WERI-Rb-1 (cell line): Measurements from ENCODE around the gene ZC3H15.
A peak's percentile ranks its signal among the peaks of the same experiment; 100 is the strongest.
"Not testable (repeated sequence)": the region's sequence is repeated elsewhere in the genome, so short reads cannot be mapped to it uniquely, and the experiment has no call there.

Experiments used
- DNase-seq: peaks from one replicate; pipeline ENCODE4 v3.0.0-alpha.2; 2020
- H3K27ac ChIP-seq: fragments of 250-450 bp; sonication (Bioruptor Pico); 2 replicates; pipeline ENCODE4 v1.5.1; 2020; ENCODE audit warnings: mild to moderate bottlenecking, moderate library complexity
- H3K27me3 ChIP-seq: fragments of 250-450 bp; sonication (Bioruptor Pico); 2 replicates; pipeline ENCODE4 v1.5.1; 2021; ENCODE audit warnings: mild to moderate bottlenecking, low read depth, moderate library complexity; ENCODE audit not compliant: insufficient read depth, severe bottlenecking
- H3K36me3 ChIP-seq: fragments of 250-450 bp; sonication (Bioruptor Pico); 2 replicates; pipeline ENCODE4 v1.5.1; 2020; ENCODE audit warnings: mild to moderate bottlenecking, moderate library complexity
- H3K4me3 ChIP-seq: 2 replicates; pipeline ENCODE4 v1.5.1; 2011; ENCODE audit warnings: low read depth, mild to moderate bottlenecking, control low read depth, low read length
- H3K9me3 ChIP-seq: fragments of 250-450 bp; sonication (Bioruptor Pico); 2 replicates; pipeline ENCODE4 v1.5.1; 2021; ENCODE audit warnings: mild to moderate bottlenecking, moderate library complexity; ENCODE audit not compliant: severe bottlenecking
- TF ChIP-seq, protein P1 (sequence below): IDR thresholded peaks from 2 replicates; pipeline ENCODE4 v1.5.1; 2011; ENCODE audit warnings: low read depth, mild to moderate bottlenecking, control low read depth, inconsistent platforms, low read length

ZC3H15 gene

DNA sequence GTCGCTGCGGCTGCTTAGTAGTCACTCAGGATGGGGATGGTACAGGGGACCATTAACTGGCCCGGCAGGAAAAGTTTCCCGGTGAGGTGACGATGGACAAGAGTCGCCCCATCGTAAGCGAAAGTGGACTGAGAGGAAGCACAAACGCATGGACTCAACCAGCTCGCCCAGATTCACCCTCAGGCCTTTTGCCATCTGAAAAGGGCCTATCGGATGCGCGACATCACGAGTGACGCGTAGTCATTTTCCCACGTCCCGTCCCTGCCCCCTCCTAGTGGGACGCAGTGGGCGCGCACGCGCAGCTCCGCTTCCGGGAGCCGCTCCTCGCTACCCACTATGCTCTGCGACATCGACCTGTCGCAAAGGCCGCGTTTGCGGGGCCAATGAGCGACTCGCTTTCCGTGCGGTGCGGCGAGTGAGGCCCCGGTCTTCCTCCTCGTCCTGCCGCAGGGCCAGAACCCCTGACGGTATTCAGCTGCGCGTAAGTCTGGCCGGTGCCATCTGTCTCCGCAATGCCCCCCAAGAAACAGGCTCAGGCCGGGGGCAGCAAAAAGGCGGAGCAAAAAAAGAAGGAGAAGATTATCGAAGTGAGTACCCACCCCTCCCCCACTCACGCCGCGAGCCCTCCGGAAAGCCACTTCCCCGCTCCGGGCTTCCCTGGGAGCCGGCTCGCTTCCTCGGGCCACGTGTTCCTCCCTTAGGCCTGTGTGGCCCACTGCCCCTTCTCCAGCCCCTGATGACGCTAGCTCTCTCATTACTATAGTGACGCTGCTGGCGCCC is at the start of gene ZC3H15:
TSS of gene ZC3H15 (plus strand) at position 390 of the 780 bp plus-strand sequence. CDS start at position 513, 123 bp downstream.
- Histone ChIP-seq H3K9me3 (no peaks in the 10 kb centered on the region), H3K36me3 (peaks cover 3% of the 10 kb centered on the region; the same call in 1 of the 2 replicates), H3K27ac (peak within 1 kb of the TSS; percentile 88), H3K4me3 (peak within 1 kb of the TSS; percentile 100), H3K27me3 (no peaks in the 10 kb centered on the region)
- peak; percentile 96 for DNase-seq
- TF ChIP-seq, protein P1, sequence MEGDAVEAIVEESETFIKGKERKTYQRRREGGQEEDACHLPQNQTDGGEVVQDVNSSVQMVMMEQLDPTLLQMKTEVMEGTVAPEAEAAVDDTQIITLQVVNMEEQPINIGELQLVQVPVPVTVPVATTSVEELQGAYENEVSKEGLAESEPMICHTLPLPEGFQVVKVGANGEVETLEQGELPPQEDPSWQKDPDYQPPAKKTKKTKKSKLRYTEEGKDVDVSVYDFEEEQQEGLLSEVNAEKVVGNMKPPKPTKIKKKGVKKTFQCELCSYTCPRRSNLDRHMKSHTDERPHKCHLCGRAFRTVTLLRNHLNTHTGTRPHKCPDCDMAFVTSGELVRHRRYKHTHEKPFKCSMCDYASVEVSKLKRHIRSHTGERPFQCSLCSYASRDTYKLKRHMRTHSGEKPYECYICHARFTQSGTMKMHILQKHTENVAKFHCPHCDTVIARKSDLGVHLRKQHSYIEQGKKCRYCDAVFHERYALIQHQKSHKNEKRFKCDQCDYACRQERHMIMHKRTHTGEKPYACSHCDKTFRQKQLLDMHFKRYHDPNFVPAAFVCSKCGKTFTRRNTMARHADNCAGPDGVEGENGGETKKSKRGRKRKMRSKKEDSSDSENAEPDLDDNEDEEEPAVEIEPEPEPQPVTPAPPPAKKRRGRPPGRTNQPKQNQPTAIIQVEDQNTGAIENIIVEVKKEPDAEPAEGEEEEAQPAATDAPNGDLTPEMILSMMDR, result no peak

DNA sequence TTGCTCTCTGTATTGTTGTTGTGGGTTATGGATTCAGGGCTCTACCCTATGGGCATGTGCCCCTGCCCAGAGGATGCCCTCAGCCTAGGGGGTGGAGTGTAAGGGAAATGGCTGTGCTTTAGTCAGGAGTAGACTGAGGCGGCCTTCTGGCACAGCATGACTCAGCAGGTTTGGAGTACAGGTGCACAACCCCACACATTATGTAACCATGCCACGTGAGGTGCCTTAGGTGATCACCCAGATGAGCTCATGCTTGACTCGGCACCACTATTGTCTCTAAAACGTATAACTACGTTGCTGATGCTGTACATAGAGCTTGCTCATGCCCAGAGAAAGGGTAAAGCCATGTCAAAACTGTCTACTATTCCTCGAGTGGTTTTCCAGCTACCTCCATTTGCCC is 48.3 kb upstream of the ZC3H15 start:
- H3K4me3 ChIP-seq, result no peak overlapping the region
- H3K36me3 ChIP-seq, result no peaks in the 10 kb centered on the region
- H3K27me3 ChIP-seq, result no peaks in the 10 kb centered on the region
- no peak overlapping the region for H3K27ac ChIP-seq
- TF ChIP-seq, protein P1, result no peak
- H3K9me3 ChIP-seq, result no peaks in the 10 kb centered on the region
- DNase-seq, result no peak

DNA sequence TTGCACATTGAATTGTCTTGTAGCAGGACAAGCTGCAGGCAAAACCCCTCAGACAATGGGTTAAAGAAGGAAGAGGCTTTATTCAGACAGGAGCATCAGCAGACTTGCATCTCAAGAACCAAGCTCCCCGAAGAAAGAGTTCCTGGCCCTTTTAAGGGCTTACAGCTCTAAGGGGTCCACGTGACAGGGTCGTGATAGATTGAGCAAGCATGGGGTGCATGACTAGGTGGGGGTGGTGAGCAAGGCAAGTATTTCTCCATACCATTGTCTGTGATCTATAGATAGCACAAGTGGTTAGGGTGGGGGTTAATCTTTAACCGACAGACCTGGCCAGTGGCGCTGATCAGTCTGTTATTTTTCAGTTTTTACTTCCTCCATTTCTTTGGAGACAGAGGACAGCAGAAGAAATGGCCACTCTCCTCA is 46.4 kb upstream of the ZC3H15 start:
- not testable (repeated sequence) for H3K9me3 ChIP-seq, H3K27me3 ChIP-seq, H3K36me3 ChIP-seq, H3K4me3 ChIP-seq, H3K27ac ChIP-seq, DNase-seq

DNA sequence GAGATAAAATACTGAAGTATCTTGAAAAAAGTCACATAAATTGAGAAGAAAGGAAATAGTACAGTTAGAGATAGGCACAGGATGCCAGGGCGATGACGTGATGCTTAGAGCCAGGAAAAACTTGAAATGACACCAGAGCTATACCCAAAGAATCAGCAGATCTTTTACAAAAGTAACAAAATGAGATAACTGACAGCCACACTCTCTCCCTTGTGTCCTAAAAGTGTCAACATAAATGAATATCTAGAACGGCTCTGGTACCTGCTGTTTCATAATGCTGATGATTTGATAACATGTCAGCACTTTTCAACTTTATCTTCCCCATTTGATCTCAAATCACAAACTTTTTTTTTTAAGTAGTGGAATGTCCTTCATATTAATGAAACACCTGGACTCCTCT is 45.6 kb upstream of the ZC3H15 start:
- Histone ChIP-seq H3K4me3 (no peak overlapping the region), H3K27ac (no peak overlapping the region), H3K27me3 (no peaks in the 10 kb centered on the region), H3K9me3 (no peaks in the 10 kb centered on the region), H3K36me3 (no peaks in the 10 kb centered on the region)
- TF ChIP-seq, protein P1, result no peak
- no peak for DNase-seq

DNA sequence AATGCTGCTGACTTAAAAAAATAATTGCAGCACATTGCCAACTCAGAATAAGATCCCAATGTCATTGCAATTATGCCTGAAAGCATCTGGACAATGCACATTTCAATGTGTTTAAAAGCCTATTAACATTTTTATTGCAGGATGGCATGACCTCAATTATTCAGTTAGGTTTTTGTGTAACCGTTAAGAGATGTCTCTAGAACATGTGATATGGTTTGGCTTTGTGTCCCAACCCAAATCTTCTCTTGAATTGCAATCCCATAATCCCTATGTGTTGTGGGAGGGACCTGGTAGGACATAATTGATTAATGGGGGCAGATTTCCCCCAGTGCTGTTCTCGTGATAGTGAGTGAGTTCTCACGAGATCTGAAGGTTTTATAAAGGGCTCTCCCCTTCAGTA is 43.2 kb upstream of the ZC3H15 start:
- Histone ChIP-seq H3K36me3 (no peaks in the 10 kb centered on the region), H3K9me3 (no peaks in the 10 kb centered on the region), H3K27me3 (no peaks in the 10 kb centered on the region), H3K4me3 (no peak overlapping the region), H3K27ac (no peak overlapping the region)
- TF ChIP-seq, protein P1, result no peak
- DNase-seq, result no peak

DNA sequence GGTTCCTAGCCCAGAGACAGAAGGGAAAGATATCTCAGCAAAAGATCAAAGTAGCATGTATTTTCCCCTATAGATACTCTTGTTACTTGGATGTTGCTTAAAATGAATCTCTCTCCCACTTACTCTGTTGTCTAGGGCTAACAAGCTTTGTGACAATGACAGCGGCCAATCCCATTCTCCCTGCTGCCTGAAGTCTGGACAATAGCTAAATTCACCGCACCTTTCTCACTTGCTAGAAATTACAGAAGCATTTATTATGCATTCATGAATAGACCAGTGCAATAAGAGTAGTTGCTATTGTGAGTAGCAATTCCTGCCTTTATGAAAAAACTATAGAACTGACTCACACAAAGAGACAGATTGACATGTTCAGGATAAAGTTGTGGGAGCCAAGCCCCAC is 42.2 kb upstream of the ZC3H15 start:
- Histone ChIP-seq H3K36me3 (no peaks in the 10 kb centered on the region), H3K27ac (no peak overlapping the region), H3K9me3 (no peaks in the 10 kb centered on the region), H3K27me3 (no peaks in the 10 kb centered on the region), H3K4me3 (no peak overlapping the region)
- TF ChIP-seq, protein P1, result no peak
- no peak for DNase-seq
